Stimulated activated CD4-positive, alpha-beta T cell treated with anti-CD3 and anti-CD28 coated beads, Interleukin-1b, Interleukin-23, amount 100 ng/mL, for 4 hours (primary cell): ENCODE measurements around the gene ODAD2.
A peak's percentile ranks its signal among the peaks of the same experiment; 100 is the strongest.
"Not testable (repeated sequence)": the region's sequence is repeated elsewhere in the genome, so short reads cannot be mapped to it uniquely, and the experiment has no call there.

Experiments
- DNase-seq, 2 donors: peaks; one replicate each; pipeline ENCODE4 v3.0.0-alpha.2; 2020; ENCODE audit warnings: low read depth in 2 of 2

ODAD2 gene

GRCh38 chr10:27998954-27999275, at the start of gene ODAD2:
Gene ODAD2 (minus strand): TSS chr10:27999079. CDS start chr10:27995142, 3,937 bp downstream.
- no peak for DNase-seq

- no peak for DNase-seq
These were observed 48.2 kb upstream of the ODAD2 start for GRCh38 chr10:28047061-28047460.

GRCh38 chr10:28046579-28046978, 47.7 kb upstream of the ODAD2 start:
- no peak for DNase-seq

GRCh38 chr10:28043941-28044340, 45.1 kb upstream of the ODAD2 start:
- DNase-seq, result no peak

- DNase-seq, result no peak
These were observed 37.7 kb upstream of the ODAD2 start for GRCh38 chr10:28036587-28036986.

GRCh38 chr10:28020993-28021982, 22.4 kb upstream of the ODAD2 start:
- DNase-seq, result no peak

- DNase-seq, result no peak
These were observed 21.4 kb upstream of the ODAD2 start for GRCh38 chr10:28020080-28020860.

GRCh38 chr10:28014651-28015050, 15.8 kb upstream of the ODAD2 start:
- DNase-seq, result no peak

- DNase-seq, result no peak
These were observed 14.2 kb upstream of the ODAD2 start for GRCh38 chr10:28012990-28013515.

- no peak for DNase-seq
These were observed 11.9 kb upstream of the ODAD2 start for GRCh38 chr10:28010821-28011220.

- no peak for DNase-seq
These were observed 9.2 kb upstream of the ODAD2 start for GRCh38 chr10:28008054-28008453.

- DNase-seq, result no peak
These were observed 2.5 kb upstream of the ODAD2 start for GRCh38 chr10:28001353-28001752.

- DNase-seq, result peak in 1 of 2 donors; percentile 12
These were observed 513 bp downstream of the ODAD2 start for GRCh38 chr10:27998178-27998953.

- DNase-seq, result no peak
These were observed 1.1 kb downstream of the ODAD2 start for GRCh38 chr10:27997865-27998177.

GRCh38 chr10:27995311-27995710, 3.6 kb downstream of the ODAD2 start:
- DNase-seq, result no peak

- DNase-seq, result not testable (repeated sequence)
These were observed 9.5 kb downstream of the ODAD2 start for GRCh38 chr10:27989357-27989756.

GRCh38 chr10:27986821-27987220, 12.1 kb downstream of the ODAD2 start:
- DNase-seq, result no peak

GRCh38 chr10:27982875-27983543, 15.9 kb downstream of the ODAD2 start:
- DNase-seq, result no peak

GRCh38 chr10:27981744-27982143, 17.1 kb downstream of the ODAD2 start:
- DNase-seq, result no peak

GRCh38 chr10:27970795-27971194, 28.1 kb downstream of the ODAD2 start:
- not testable (repeated sequence) for DNase-seq

GRCh38 chr10:27969931-27970330, 28.9 kb downstream of the ODAD2 start:
- DNase-seq, result not testable (repeated sequence)
